Measurements from ENCODE around the gene RASGRP4. TPM values are rescaled to one million over a fixed set of nuclear protein-coding genes. Genes with fewer than 3 reads are reported as not detected.

The RASGRP4 gene
- total RNA-seq, 4 donors from 2014 or later = 3.2 to 7.8 (median 4.4) TPM

DNA sequence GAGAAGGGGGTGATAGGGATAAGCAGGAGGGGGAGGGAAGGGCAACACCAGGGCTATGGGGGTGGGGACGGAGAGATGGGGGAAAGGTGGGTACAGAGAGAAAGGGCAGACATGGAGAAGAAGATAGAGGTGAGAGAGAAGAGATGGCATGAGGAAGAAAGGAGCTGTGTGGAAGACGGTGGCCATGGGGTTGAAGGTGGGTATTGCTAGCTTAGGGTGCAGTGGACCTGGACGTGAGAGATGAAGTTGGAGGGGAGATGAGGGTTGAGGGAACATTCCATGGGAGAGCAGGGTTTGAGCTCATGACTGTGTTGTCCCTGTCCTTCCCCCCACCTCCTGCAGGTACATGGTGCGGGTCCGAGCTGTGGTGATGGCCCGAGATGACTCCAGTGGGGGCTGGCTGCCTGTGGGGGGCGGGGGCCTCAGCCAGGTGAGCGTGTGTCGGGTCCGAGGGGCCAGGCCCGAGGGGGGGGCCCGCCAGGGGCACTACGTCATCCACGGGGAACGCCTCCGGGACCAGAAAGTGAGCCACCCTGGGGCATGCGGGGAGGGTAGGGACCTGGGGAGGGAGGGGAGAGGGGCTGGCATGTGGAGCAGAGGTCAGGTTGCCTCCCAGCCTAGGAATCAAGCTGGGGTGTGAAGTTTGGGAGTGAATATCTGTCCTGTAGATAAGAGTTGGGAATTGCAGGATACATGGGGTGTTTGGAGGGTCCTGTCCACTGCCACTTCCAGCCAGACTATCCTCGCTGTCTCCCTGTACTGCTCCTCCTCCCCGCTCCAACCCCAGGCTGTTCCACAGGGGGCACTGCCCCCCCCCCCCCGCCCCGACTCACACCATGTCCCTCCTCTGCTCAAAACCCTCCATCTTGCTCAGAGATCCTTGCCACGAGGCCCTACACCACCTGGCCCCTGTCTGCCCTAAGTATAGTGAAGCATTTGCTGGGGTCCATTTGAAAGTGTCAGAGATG is 35.8 kb downstream of the RASGRP4 start:
- H3K4me3 ChIP-seq = no peak overlapping the region
- 51% methylated on average over 19 of the region's 22 CpGs for WGBS
- H3K27me3 ChIP-seq = peaks cover 3 to 56% (median 11%) of the 10 kb centered on the region in 4 donors
- intact Hi-C loops (cut with DNase I) = no loop called here
- DNase-seq (ENCODE audit: extremely low spot score) = no peak
- TF ChIP-seq POLR2A (IDR thresholded peaks at IDR 0.05; ENCODE audit: low read depth) (no peak), POLR2AphosphoS5 (IDR thresholded peaks at IDR 0.05) (no peak), EP300 (IDR thresholded peaks at IDR 0.05) (no peak)
- TF ChIP-seq, protein P1, sequence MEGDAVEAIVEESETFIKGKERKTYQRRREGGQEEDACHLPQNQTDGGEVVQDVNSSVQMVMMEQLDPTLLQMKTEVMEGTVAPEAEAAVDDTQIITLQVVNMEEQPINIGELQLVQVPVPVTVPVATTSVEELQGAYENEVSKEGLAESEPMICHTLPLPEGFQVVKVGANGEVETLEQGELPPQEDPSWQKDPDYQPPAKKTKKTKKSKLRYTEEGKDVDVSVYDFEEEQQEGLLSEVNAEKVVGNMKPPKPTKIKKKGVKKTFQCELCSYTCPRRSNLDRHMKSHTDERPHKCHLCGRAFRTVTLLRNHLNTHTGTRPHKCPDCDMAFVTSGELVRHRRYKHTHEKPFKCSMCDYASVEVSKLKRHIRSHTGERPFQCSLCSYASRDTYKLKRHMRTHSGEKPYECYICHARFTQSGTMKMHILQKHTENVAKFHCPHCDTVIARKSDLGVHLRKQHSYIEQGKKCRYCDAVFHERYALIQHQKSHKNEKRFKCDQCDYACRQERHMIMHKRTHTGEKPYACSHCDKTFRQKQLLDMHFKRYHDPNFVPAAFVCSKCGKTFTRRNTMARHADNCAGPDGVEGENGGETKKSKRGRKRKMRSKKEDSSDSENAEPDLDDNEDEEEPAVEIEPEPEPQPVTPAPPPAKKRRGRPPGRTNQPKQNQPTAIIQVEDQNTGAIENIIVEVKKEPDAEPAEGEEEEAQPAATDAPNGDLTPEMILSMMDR (IDR thresholded peaks at IDR 0.05) = no peak
- peaks cover 0 to 14% (median 12%) of the 10 kb centered on the region in 4 donors for H3K36me3 ChIP-seq
- H3K27ac ChIP-seq (replicated peaks in 1 of 4) = peak overlapping the region in 1 of 4 donors; percentile 30
- no peaks in the 10 kb centered on the region for H3K9me3 ChIP-seq
- peaks cover 33 to 54% (median 47%) of the 10 kb centered on the region in 4 donors for H3K4me1 ChIP-seq

DNA sequence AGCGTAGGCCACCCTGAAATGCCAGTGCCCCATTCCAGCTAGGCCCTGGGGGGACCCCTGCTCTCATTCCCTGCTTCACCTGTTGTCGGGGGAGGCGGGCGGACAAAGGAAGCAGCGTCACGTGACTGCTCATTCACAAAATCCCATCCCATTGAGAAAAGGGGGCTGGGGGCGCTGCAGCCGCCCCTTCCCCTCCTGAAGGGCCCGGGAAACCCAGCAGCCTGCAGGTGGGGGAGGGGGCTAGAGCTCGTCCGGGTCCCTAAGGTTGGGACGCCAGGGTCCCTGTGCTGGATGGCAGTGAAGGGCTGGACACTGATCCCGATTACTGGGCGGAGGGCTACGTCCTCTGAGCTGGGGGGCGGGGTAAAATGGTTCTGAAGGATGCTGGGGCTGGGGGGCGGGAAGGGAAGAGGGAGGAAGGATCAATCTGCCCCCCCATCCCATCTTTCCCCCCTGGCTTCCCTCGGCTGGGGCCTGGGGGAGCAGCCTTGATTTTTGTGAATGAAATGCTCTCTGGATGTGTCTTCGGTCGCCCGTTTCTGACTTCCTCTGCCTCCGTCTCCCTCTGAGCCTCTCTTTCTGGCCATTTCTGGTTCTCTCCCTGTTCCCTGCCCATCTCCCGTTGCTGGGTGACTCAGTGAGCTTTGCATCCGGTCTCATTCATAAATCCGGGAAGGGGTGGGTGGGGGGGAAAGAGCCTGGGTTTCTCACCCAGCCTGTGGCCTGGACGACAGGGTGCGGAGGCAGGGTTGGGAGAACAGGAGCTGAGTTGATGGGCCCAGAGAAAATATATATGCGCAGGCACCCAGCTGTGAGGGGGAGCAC is 36.7 kb downstream of the RASGRP4 start:
- H3K27me3 ChIP-seq = peaks cover 0 to 56% (median 6%) of the 10 kb centered on the region in 4 donors
- 8% methylated on average over 23 of the region's 28 CpGs for WGBS

DNA sequence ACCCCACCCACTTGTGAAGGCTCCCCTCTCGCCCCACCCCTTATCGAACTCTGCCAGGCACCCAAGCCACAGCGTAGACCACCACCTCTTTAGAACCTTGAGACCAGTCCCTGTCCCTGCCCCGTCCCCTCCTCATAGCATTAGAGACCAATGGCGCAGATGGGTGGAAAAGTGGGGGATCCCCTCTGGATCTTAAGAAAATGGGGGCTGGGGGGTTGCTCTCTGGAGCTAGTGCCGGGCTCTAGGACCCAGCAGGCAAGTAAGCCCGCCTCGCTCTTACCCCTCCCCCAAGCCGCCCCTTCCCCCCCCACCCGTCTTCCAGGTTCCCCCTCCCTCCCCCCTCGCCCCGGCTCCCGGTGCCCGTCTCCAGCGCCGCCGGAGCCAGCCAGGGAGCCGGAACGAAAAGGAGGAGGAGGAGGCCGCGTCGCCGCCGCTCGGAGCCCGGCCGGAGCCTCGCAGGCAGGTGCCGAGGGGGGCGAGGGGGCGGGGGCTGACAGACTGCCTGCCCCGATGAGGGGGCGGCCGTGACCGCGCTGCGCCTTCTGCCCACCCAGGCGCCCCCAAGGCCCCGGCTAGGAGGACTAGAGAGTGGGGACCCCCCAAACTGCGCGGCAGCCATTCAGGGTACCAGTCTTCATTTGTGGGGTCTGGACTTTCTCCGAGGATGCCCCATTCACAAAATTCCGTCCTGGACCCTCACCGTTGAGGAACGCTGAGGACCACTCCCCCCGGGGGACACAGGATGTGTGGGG is 37.5 kb downstream of the RASGRP4 start, which contains the start of gene SPRED3:
Gene SPRED3, plus strand, starts transcription at position 349 of the 752 bp plus-strand sequence. CDS start 1,606 bp downstream, outside the sequence.
- peak within 1 kb of the TSS; percentile 49 to 72 (median 58) for H3K4me3 ChIP-seq
- peaks cover 33 to 47% (median 43%) of the 10 kb centered on the region in 4 donors for H3K4me1 ChIP-seq
- TF ChIP-seq POLR2AphosphoS5 (IDR thresholded peaks at IDR 0.05) = no peak
- WGBS = under 1% methylated on average over 14 of the region's 46 CpGs
- H3K9me3 ChIP-seq = no peaks in the 10 kb centered on the region
- no peak for DNase-seq (ENCODE audit: extremely low spot score)
- peak within 1 kb of the TSS; percentile 40 to 75 (median 72) for H3K27ac ChIP-seq (replicated peaks in 1 of 4)
- intact Hi-C loops (cut with DNase I) = no loop called here
- peaks cover 10 to 30% (median 29%) of the 10 kb centered on the region in 4 donors for H3K36me3 ChIP-seq
- peaks cover 0 to 56% (median 4%) of the 10 kb centered on the region in 4 donors for H3K27me3 ChIP-seq

More for the DNA sequence above, 36.7 kb downstream of the RASGRP4 start:
- TF ChIP-seq, protein P1 (IDR thresholded peaks at IDR 0.05) = no peak
- TF ChIP-seq POLR2A (IDR thresholded peaks at IDR 0.05; ENCODE audit: low read depth) = no peak
- no peak for TF ChIP-seq EP300 (IDR thresholded peaks at IDR 0.05)
- TF ChIP-seq POLR2AphosphoS5 (IDR thresholded peaks at IDR 0.05) = no peak
- H3K36me3 ChIP-seq = peaks cover 4 to 22% (median 21%) of the 10 kb centered on the region in 4 donors
- intact Hi-C loops (cut with DNase I) = no loop called here
- no peak for DNase-seq (ENCODE audit: extremely low spot score)
- H3K9me3 ChIP-seq = no peaks in the 10 kb centered on the region
- peak overlapping the region; percentile 49 to 72 (median 58) for H3K4me3 ChIP-seq
- peak overlapping the region; percentile 40 to 75 (median 72) for H3K27ac ChIP-seq (replicated peaks in 1 of 4)
- H3K4me1 ChIP-seq = peaks cover 33 to 47% (median 43%) of the 10 kb centered on the region in 4 donors

DNA sequence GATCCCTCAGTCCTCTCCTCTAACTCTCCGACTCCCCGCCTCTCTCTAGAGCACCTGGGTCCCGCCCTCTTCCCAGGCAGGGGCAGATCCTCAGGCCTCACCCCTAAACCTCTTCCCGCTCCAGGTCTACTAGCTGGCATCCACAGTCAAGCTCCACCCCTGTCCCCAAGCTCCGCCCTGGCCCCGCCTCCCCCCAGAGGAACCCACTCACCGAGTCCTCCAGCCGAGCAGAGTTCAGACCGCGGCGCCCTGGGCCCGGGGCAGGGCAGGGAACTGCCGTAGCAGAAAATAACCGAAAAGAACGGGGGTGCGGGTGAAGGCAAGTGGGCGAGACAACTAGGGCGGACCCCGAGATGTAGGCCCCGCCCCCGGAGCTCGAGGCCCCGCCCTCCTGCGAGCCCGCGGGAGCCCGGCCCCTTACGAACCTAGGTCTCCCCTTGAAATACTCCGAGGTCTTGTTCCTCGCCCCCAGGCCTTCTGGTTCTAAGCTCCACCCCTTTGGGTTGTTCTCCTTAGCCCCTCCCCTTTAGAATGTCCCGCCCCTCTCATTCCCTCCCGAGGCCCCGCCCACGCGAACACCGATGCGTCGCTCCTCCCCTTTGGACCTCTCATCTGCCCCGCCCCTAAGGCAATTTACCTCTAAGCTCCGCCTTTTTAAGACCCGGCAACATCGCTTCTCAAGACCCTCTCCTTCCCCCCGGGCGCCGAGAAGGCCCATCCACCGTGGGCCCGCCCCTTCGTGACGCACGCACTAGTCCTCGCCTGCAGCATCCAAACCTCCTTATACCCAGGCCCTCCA is 38.3 kb downstream of the RASGRP4 start, which contains the start of gene GGN:
Gene GGN, minus strand, starts transcription at position 485 of the 799 bp plus-strand sequence. CDS start 773 bp downstream, outside the sequence.
- Histone ChIP-seq H3K4me3 (peak within 1 kb of the TSS; percentile 49 to 72 (median 58)), H3K9me3 (no peaks in the 10 kb centered on the region), H3K4me1 (peaks cover 33 to 47% (median 43%) of the 10 kb centered on the region in 4 donors), H3K27ac (replicated peaks in 1 of 4) (peak within 1 kb of the TSS; percentile 40 to 75 (median 72)), H3K36me3 (peaks cover 18 to 38% (median 36%) of the 10 kb centered on the region in 4 donors), H3K27me3 (peaks cover 0 to 63% (median 4%) of the 10 kb centered on the region in 4 donors)
- WGBS = 1% methylated on average over 46 of the region's 51 CpGs
- intact Hi-C loops (cut with DNase I) = no loop called here
- no peak for TF ChIP-seq POLR2A (IDR thresholded peaks at IDR 0.05; ENCODE audit: low read depth)
- TF ChIP-seq POLR2AphosphoS5 (IDR thresholded peaks at IDR 0.05) = peak in 1 of 2 donors; percentile 76
- no peak for DNase-seq (ENCODE audit: extremely low spot score)

Data from esophagus muscularis mucosa (tissue), 4 donors.